Ishikawa (cell line): ENCODE data around the gene RPL39.

ENCODE experiments used
- CEBPB ChIP-seq: IDR thresholded peaks from 2 replicates; pipeline ENCODE4 v1.6.1; 2012
- CREB1 ChIP-seq: IDR thresholded peaks from 2 replicates; pipeline ENCODE4 v1.6.1; 2012; ENCODE audit warnings: low read depth
- EGR1 ChIP-seq: IDR thresholded peaks from 2 replicates; pipeline ENCODE4 v1.6.1; 2012
- EP300 ChIP-seq: IDR thresholded peaks from 2 replicates; pipeline ENCODE4 v1.6.1; 2012; ENCODE audit warnings: borderline replicate concordance
- FOXM1 ChIP-seq: IDR thresholded peaks from 2 replicates; pipeline ENCODE4 v1.6.1; 2012; ENCODE audit warnings: low read depth, borderline replicate concordance
- NFIC ChIP-seq: IDR thresholded peaks from 2 replicates; pipeline ENCODE4 v1.6.1; 2012
- RAD21 ChIP-seq: IDR thresholded peaks from 2 replicates; pipeline ENCODE4 v1.6.1; 2012; ENCODE audit warnings: low read depth
- REST ChIP-seq: IDR thresholded peaks from 2 replicates; pipeline ENCODE4 v1.6.1; 2012; ENCODE audit warnings: low read depth, mild to moderate bottlenecking
- TAF1 ChIP-seq: IDR thresholded peaks from 2 replicates; pipeline ENCODE4 v1.6.1; 2012; ENCODE audit warnings: low read depth, mild to moderate bottlenecking
- TCF12 ChIP-seq: IDR thresholded peaks from 2 replicates; pipeline ENCODE4 v1.6.1; 2012; ENCODE audit warnings: low read depth
- TEAD4 ChIP-seq: IDR thresholded peaks from 2 replicates; pipeline ENCODE4 v1.6.1; 2012
- USF1 ChIP-seq: IDR thresholded peaks from 2 replicates; pipeline ENCODE4 v1.6.1; 2012
- YY1 ChIP-seq: IDR thresholded peaks from 2 replicates; pipeline ENCODE4 v1.6.1; 2012; ENCODE audit warnings: low read depth
- ZBTB7A ChIP-seq: IDR thresholded peaks from 2 replicates; pipeline ENCODE4 v1.6.1; 2012; ENCODE audit warnings: low read depth

RPL39 gene

GRCh38 chrX:119756926-119757635, 34.3 kb downstream of the RPL39 start:
- TF ChIP-seq EGR1 (no peak), ZBTB7A (no peak), RAD21 (no peak)

GRCh38 chrX:119755981-119756533, 35.4 kb downstream of the RPL39 start:
- no peak for TF ChIP-seq YY1
- TF ChIP-seq EGR1: no peak
- TF ChIP-seq CEBPB: no peak
- TF ChIP-seq TEAD4: no peak
- no peak for TF ChIP-seq TCF12
- no peak for TF ChIP-seq EP300
- no peak for TF ChIP-seq REST
- no peak for TF ChIP-seq TAF1
- no peak for TF ChIP-seq CREB1
- TF ChIP-seq USF1: no peak
- TF ChIP-seq RAD21: no peak
- no peak for TF ChIP-seq FOXM1
- no peak for TF ChIP-seq NFIC
- no peak for TF ChIP-seq ZBTB7A

GRCh38 chrX:119753639-119754257, 37.7 kb downstream of the RPL39 start:
- TF ChIP-seq REST (no peak), USF1 (no peak), NFIC (no peak), FOXM1 (no peak), RAD21 (peak; percentile 51)

- TF ChIP-seq ZBTB7A (no peak), EGR1 (no peak), RAD21 (no peak), USF1 (no peak), FOXM1 (no peak), CREB1 (no peak), TCF12 (no peak), CEBPB (no peak), TAF1 (no peak), REST (no peak)
Measured at GRCh38 chrX:119753001-119753400, 38.4 kb downstream of the RPL39 start.
